Activated CD8-positive, alpha-beta memory T cell treated with anti-CD3 and anti-CD28 coated beads for 48 hours (primary cell): ENCODE data around the gene GH1.
"Not testable (repeated sequence)": the region's sequence is repeated elsewhere in the genome, so short reads cannot be mapped to it uniquely, and the experiment has no call there.

Experiments
- DNase-seq, 3 experiments: peaks; one replicate each; pipeline ENCODE4 v3.0.0-alpha.2; 2020; ENCODE audit warnings: low read depth in 2 of 3, low spot score in 2 of 3

GH1 gene

GRCh38 chr17:63927464-63928171 lies 9.0 kb upstream of the GH1 start:
- DNase-seq: no peak

- no peak for DNase-seq
Measured at GRCh38 chr17:63926164-63926563, 7.5 kb upstream of the GH1 start.

GRCh38 chr17:63925615-63926014 lies 7.0 kb upstream of the GH1 start:
- no peak for DNase-seq

GRCh38 chr17:63922402-63922801 lies 3.8 kb upstream of the GH1 start:
- DNase-seq: not testable (repeated sequence)

- DNase-seq: not testable (repeated sequence)
Measured at GRCh38 chr17:63920779-63921178, 2.1 kb upstream of the GH1 start.

- not testable (repeated sequence) for DNase-seq
Measured at GRCh38 chr17:63920050-63920449, 1.4 kb upstream of the GH1 start.

- peak; percentile 24 to 49 (median 45) for DNase-seq
Measured at GRCh38 chr17:63919311-63919723, 678 bp upstream of the GH1 start.

- no peak for DNase-seq
Measured at GRCh38 chr17:63918305-63918704, 334 bp downstream of the GH1 start.

- DNase-seq: no peak
Measured at GRCh38 chr17:63917646-63918045, 993 bp downstream of the GH1 start.

GRCh38 chr17:63917206-63917605 lies 1.4 kb downstream of the GH1 start:
- not testable (repeated sequence) for DNase-seq

- DNase-seq: no peak
Measured at GRCh38 chr17:63916566-63917185, 2.0 kb downstream of the GH1 start.

- DNase-seq: not testable (repeated sequence)
Measured at GRCh38 chr17:63915753-63916152, 2.9 kb downstream of the GH1 start.

- no peak for DNase-seq
Measured at GRCh38 chr17:63914471-63914870, 4.2 kb downstream of the GH1 start.

GRCh38 chr17:63911657-63912100 lies 7.0 kb downstream of the GH1 start:
- DNase-seq: peak in 2 of 3 experiments; percentile 44 to 73

GRCh38 chr17:63911041-63911635 lies 7.5 kb downstream of the GH1 start, which contains the start of gene CSHL1:
Gene CSHL1, minus strand, starts transcription at chr17:63911258. Its CDS starts 62 bp downstream, at chr17:63911196.
- no peak for DNase-seq

- no peak for DNase-seq
Measured at GRCh38 chr17:63910096-63910495, 8.5 kb downstream of the GH1 start.

GRCh38 chr17:63909586-63909985 lies 9.1 kb downstream of the GH1 start:
- DNase-seq: not testable (repeated sequence)

- DNase-seq: not testable (repeated sequence)
Measured at GRCh38 chr17:63907161-63907778, 11.4 kb downstream of the GH1 start.

- not testable (repeated sequence) for DNase-seq
Measured at GRCh38 chr17:63904796-63905195, 13.8 kb downstream of the GH1 start.

GRCh38 chr17:63903787-63904201 lies 14.8 kb downstream of the GH1 start:
- not testable (repeated sequence) for DNase-seq

GRCh38 chr17:63901971-63902370 lies 16.7 kb downstream of the GH1 start:
- DNase-seq: not testable (repeated sequence)
